ENCODE results near the gene CD109.

DNA sequence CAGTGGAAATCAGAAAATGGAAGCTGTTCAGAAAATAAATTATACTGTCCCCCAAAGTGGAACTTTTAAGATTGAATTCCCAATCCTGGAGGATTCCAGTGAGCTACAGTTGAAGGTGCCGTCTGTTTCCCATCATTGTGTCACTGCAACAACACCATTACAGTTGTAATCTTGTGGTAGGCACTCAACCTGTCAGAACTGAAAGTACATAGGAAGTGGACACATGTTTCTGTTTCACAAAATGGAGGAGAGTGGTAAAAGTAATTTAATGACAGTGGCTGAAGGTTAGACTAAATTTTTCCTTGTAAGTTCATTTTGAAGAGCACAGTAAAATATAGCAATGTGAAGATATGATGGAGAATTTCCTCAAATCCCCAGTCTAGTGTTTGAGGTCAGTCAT, 70.0 kb downstream of the CD109 start:
- TF ChIP-seq, protein P1, sequence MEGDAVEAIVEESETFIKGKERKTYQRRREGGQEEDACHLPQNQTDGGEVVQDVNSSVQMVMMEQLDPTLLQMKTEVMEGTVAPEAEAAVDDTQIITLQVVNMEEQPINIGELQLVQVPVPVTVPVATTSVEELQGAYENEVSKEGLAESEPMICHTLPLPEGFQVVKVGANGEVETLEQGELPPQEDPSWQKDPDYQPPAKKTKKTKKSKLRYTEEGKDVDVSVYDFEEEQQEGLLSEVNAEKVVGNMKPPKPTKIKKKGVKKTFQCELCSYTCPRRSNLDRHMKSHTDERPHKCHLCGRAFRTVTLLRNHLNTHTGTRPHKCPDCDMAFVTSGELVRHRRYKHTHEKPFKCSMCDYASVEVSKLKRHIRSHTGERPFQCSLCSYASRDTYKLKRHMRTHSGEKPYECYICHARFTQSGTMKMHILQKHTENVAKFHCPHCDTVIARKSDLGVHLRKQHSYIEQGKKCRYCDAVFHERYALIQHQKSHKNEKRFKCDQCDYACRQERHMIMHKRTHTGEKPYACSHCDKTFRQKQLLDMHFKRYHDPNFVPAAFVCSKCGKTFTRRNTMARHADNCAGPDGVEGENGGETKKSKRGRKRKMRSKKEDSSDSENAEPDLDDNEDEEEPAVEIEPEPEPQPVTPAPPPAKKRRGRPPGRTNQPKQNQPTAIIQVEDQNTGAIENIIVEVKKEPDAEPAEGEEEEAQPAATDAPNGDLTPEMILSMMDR (IDR thresholded peaks at IDR 0.05 in 4 of 5, conservative IDR thresholded peaks at IDR 0.05 in 1 of 5): no peak
- TF ChIP-seq POLR2A (IDR thresholded peaks at IDR 0.05): no peak

Measured in gastrocnemius medialis (tissue), 4 donors.